Loucy (cell line): ENCODE data around the gene TCF7.

Source experiments
- CTCF ChIP-seq: fragments of 200-600 bp; sonication (generic); conservative IDR thresholded peaks from 2 replicates; pipeline ENCODE4 v1.5.1; 2014; ENCODE audit warnings: mild to moderate bottlenecking, antibody characterized with exemption, low read length
- EZH2phosphoT487 ChIP-seq: fragments of 200-600 bp; IDR thresholded peaks from 2 replicates; pipeline ENCODE4 v1.6.1; 2018; ENCODE audit warnings: antibody characterized with exemption, mild to moderate bottlenecking, moderate library complexity, borderline replicate concordance

- TF ChIP-seq CTCF (no peak), EZH2phosphoT487 (no peak)
Measured at GRCh38 chr5:134116789-134117761, 2.6 kb downstream of the TCF7 start.
